Measurements from ENCODE around the gene HHATL. TPM values are rescaled to one million over a fixed set of nuclear protein-coding genes. Genes with fewer than 3 reads are reported as not detected.
"Not testable (repeated sequence)": the region's sequence is repeated elsewhere in the genome, so short reads cannot be mapped to it uniquely, and the experiment has no call there.

Gene HHATL
- total RNA-seq, 4 donors from 2014 or later = 0.23 to 1.2 TPM; not detected in 2

- WGBS, 2 donors (ENCODE audit: low coverage in 1 of 2) = 31 to 42% methylated on average over 3 of the region's 3 CpGs
Observed at GRCh38 chr3:42728056-42728455, 25.5 kb upstream of the HHATL start.

GRCh38 chr3:42725454-42725853, 22.9 kb upstream of the HHATL start:
- peaks cover 0 to 19% (median 0%) of the 10 kb centered on the region in 3 donors for H3K4me1 ChIP-seq
- H3K36me3 ChIP-seq = no peaks in the 10 kb centered on the region
- no peak for ATAC-seq
- no peak for TF ChIP-seq POLR2AphosphoS5 (IDR thresholded peaks at IDR 0.05)
- no peak for TF ChIP-seq EP300 (IDR thresholded peaks at IDR 0.05)
- H3K4me3 ChIP-seq = no peak overlapping the region
- H3K27me3 ChIP-seq = no peaks in the 10 kb centered on the region
- no peak overlapping the region for H3K27ac ChIP-seq
- 96% methylated on average over 2 of the region's 2 CpGs; no CpG with 5 or more reads in 1 of the 2 donors for WGBS, 2 donors (ENCODE audit: low coverage in 1 of 2)
- H3K9me3 ChIP-seq = no peaks in the 10 kb centered on the region

More at GRCh38 chr3:42728056-42728455, 25.5 kb upstream of the HHATL start:
- no peak for ATAC-seq
- H3K27me3 ChIP-seq = no peaks in the 10 kb centered on the region
- H3K4me1 ChIP-seq = peaks cover 0 to 19% (median 0%) of the 10 kb centered on the region in 3 donors
- TF ChIP-seq POLR2AphosphoS5 (IDR thresholded peaks at IDR 0.05) (no peak), POLR2A (IDR thresholded peaks at IDR 0.05) (no peak), CTCF (IDR thresholded peaks at IDR 0.05) (no peak), EP300 (IDR thresholded peaks at IDR 0.05) (no peak)
- no peak overlapping the region for H3K4me3 ChIP-seq
- no peaks in the 10 kb centered on the region for H3K9me3 ChIP-seq
- no peak overlapping the region for H3K27ac ChIP-seq
- no peaks in the 10 kb centered on the region for H3K36me3 ChIP-seq

GRCh38 chr3:42723219-42723618, 20.6 kb upstream of the HHATL start:
- Histone ChIP-seq H3K27ac (no peak overlapping the region), H3K36me3 (no peaks in the 10 kb centered on the region)
- WGBS, 2 donors (ENCODE audit: low coverage in 1 of 2) = 92 to 95% methylated on average over 2 of the region's 2 CpGs

GRCh38 chr3:42722442-42722841, 19.8 kb upstream of the HHATL start:
- H3K4me3 ChIP-seq, H3K4me1 ChIP-seq, H3K27ac ChIP-seq, H3K9me3 ChIP-seq, ATAC-seq, H3K36me3 ChIP-seq, H3K27me3 ChIP-seq: not testable (repeated sequence)
- WGBS, 2 donors (ENCODE audit: low coverage in 1 of 2) = 38 to 87% methylated on average over 1 to 3 of the region's 3 CpGs

More at GRCh38 chr3:42723219-42723618, 20.6 kb upstream of the HHATL start:
- Histone ChIP-seq H3K4me1 (peaks cover 0 to 11% (median 0%) of the 10 kb centered on the region in 3 donors), H3K4me3 (no peak overlapping the region), H3K9me3 (no peaks in the 10 kb centered on the region), H3K27me3 (no peaks in the 10 kb centered on the region)
- TF ChIP-seq CTCF (IDR thresholded peaks at IDR 0.05) (no peak), POLR2AphosphoS5 (IDR thresholded peaks at IDR 0.05) (no peak), POLR2A (IDR thresholded peaks at IDR 0.05) (no peak), EP300 (IDR thresholded peaks at IDR 0.05) (no peak)
- no peak for ATAC-seq

GRCh38 chr3:42721690-42722089, 19.1 kb upstream of the HHATL start:
- H3K27ac ChIP-seq = no peak overlapping the region
- no peaks in the 10 kb centered on the region for H3K36me3 ChIP-seq
- no peak for TF ChIP-seq POLR2AphosphoS5 (IDR thresholded peaks at IDR 0.05)
- no peak for TF ChIP-seq CTCF (IDR thresholded peaks at IDR 0.05)
- TF ChIP-seq POLR2A (IDR thresholded peaks at IDR 0.05) = no peak
- no peak for TF ChIP-seq EP300 (IDR thresholded peaks at IDR 0.05)
- ATAC-seq = no peak
- 17 to 50% methylated on average over 1 of the region's 1 CpG for WGBS, 2 donors (ENCODE audit: low coverage in 1 of 2)
- no peaks in the 10 kb centered on the region for H3K9me3 ChIP-seq
- no peaks in the 10 kb centered on the region for H3K27me3 ChIP-seq
- H3K4me1 ChIP-seq = no peaks in the 10 kb centered on the region
- H3K4me3 ChIP-seq = no peak overlapping the region

GRCh38 chr3:42720126-42720525, 17.5 kb upstream of the HHATL start:
- 88 to 89% methylated on average over 4 of the region's 4 CpGs for WGBS, 2 donors (ENCODE audit: low coverage in 1 of 2)

More at GRCh38 chr3:42720126-42720525, 17.5 kb upstream of the HHATL start:
- TF ChIP-seq CTCF (IDR thresholded peaks at IDR 0.05) (no peak), POLR2A (IDR thresholded peaks at IDR 0.05) (no peak), POLR2AphosphoS5 (IDR thresholded peaks at IDR 0.05) (no peak), EP300 (IDR thresholded peaks at IDR 0.05) (no peak)
- ATAC-seq = no peak
- Histone ChIP-seq H3K9me3 (no peaks in the 10 kb centered on the region), H3K36me3 (no peaks in the 10 kb centered on the region), H3K4me3 (no peak overlapping the region), H3K27me3 (no peaks in the 10 kb centered on the region), H3K4me1 (no peaks in the 10 kb centered on the region), H3K27ac (no peak overlapping the region)
